Measurements from ENCODE around the gene IL17RC.

IL17RC gene

DNA sequence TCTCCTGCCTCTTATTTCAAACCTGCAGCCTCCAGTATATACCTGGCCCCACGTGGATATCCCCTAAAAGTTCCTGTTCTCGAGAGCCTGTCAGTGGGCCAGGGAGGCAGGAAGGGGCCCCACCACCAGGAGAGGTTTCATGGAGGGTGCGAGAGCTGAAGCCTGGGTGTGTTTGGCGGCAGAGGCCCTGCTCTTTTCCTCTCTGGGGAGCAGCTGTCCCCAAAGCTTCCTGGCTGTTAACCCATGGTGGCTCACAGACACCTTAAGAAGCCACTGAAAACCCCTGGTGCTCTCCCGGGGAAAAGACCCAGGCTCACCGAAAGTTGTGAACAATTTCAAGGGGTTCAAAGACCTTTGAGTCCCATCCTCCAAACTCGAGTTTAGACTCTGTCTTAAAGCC, 34.2 kb downstream of the IL17RC start:
- no peak overlapping the region; the same call in 1 of the 2 replicates for H3K27ac ChIP-seq
- TF ChIP-seq ZFX (IDR thresholded peaks at IDR 0.05) (no peak), CTCF (conservative IDR thresholded peaks at IDR 0.05) (no peak)

- TF ChIP-seq ZFX (IDR thresholded peaks at IDR 0.05), result no peak
- TF ChIP-seq CTCF (conservative IDR thresholded peaks at IDR 0.05), result no peak
- H3K27ac ChIP-seq, result peak overlapping the region; percentile 14; the same call in 1 of the 2 replicates
Measured at GRCh38 chr3:9951598-9951961, 34.7 kb downstream of the IL17RC start.

DNA sequence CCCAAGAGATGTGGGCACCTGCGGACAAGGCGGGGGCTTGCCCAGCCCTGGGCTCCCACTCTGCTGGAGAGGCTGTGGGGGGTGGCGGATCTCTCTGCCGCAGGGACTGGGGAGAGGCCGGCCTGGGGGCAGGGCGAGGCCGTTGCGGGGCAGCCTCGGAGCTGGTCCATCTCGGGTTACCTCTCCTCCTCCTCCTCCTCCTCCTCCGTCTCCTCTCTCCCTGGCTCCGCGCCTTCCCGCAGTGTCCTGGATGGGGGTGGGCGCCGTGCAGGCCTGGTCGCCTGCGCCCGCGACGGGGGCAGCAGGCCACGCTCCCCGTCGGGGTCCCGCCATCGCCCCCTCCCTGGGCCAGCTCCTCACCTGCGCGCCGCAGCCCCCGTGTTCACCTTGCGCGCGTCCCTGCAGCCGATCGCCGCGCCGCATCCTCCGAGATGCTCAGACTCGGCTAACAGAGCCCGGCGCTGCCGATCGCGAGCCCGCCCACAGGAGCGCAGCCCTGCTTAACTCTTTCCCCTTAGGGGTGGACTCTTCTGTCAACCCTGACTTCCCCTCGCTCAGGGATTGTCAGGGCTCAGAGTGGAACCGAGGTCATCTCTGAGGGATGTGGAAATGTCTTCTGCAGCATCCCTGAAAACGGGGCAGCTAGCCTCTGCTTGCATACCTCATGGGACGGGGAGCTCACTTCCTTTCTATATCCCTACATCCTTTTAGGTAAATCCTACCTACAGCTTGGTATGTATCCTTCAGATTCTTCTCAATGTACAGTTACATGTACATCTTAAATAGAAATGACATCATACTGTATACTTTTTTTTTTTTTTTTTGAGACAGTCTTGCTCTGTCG, 35.3 kb downstream of the IL17RC start, which contains the start of gene PRRT3:
Gene PRRT3, minus strand, starts transcription at position 447 of the 844 bp plus-strand sequence. CDS start 2,293 bp downstream, outside the sequence.
- H3K27ac ChIP-seq, result peak within 1 kb of the TSS; percentile 14; the same call in 1 of the 2 replicates
- TF ChIP-seq ZFX (IDR thresholded peaks at IDR 0.05) (no peak), CTCF (conservative IDR thresholded peaks at IDR 0.05) (no peak)

- H3K27ac ChIP-seq, result no peak overlapping the region
Measured at GRCh38 chr3:9955067-9955502, 38.2 kb downstream of the IL17RC start.

GRCh38 chr3:9955611-9956352, 38.9 kb downstream of the IL17RC start:
- TF ChIP-seq CTCF (conservative IDR thresholded peaks at IDR 0.05) (no peak), ZFX (IDR thresholded peaks at IDR 0.05) (no peak)
- peak overlapping the region; percentile 26; the same call in 1 of the 2 replicates for H3K27ac ChIP-seq

More at GRCh38 chr3:9955067-9955502, 38.2 kb downstream of the IL17RC start:
- TF ChIP-seq ZFX (IDR thresholded peaks at IDR 0.05) (no peak), CTCF (conservative IDR thresholded peaks at IDR 0.05) (no peak)

GRCh38 chr3:9957214-9957613, 40.3 kb downstream of the IL17RC start:
- H3K27ac ChIP-seq, result no peak overlapping the region
- no peak for TF ChIP-seq CTCF (conservative IDR thresholded peaks at IDR 0.05)
- no peak for TF ChIP-seq ZFX (IDR thresholded peaks at IDR 0.05)

All from C4-2B (cell line).